GM12878 (cell line): ENCODE data around the gene ZNF581. TPM values are rescaled to one million over a fixed set of nuclear protein-coding genes. Genes with fewer than 3 reads are reported as not detected.

ENCODE experiments used
- CEBPZ ChIP-seq: fragments of 150-350 bp; IDR thresholded peaks from 2 replicates; pipeline ENCODE4 v1.6.1; 2016; ENCODE audit warnings: low read depth, low read length
- CREM ChIP-seq: IDR thresholded peaks from 2 replicates; pipeline ENCODE4 v1.6.1; 2014; ENCODE audit warnings: antibody characterized with exemption, low read depth
- EGR1 ChIP-seq, 2 experiments: IDR thresholded peaks; 1 replicate in 1 of 2; 2 replicates in 1 of 2; pipeline ENCODE4 v1.6.1; 2011 to 2012; ENCODE audit warnings: low read depth in 2 of 2, low read length in 2 of 2, borderline replicate concordance in 1 of 2, mild to moderate bottlenecking in 1 of 2, moderate library complexity in 1 of 2
- HCFC1 ChIP-seq: fragments of 150-350 bp; IDR thresholded peaks from 2 replicates; pipeline ENCODE4 v1.6.1; 2014; ENCODE audit warnings: low read length
- IKZF2 ChIP-seq, 2 experiments: fragments of 450-650 bp; IDR thresholded peaks; 2 replicates each; pipeline ENCODE4 v1.6.1; 2017; ENCODE audit warnings: mild to moderate bottlenecking in 2 of 2, moderate library complexity in 2 of 2
- LARP7 ChIP-seq: fragments of 450-650 bp; IDR thresholded peaks from 2 replicates; pipeline ENCODE4 v1.6.1; 2017; ENCODE audit warnings: mild to moderate bottlenecking
- SMAD5 ChIP-seq: IDR thresholded peaks from 2 replicates; pipeline ENCODE4 v1.6.1; 2016; ENCODE audit warnings: antibody characterized with exemption, low read depth
- TCF7 ChIP-seq: IDR thresholded peaks from 2 replicates; pipeline ENCODE4 v1.6.1; 2014; ENCODE audit warnings: antibody characterized with exemption, borderline replicate concordance
- ZNF207 ChIP-seq: fragments of 450-650 bp; IDR thresholded peaks from 2 replicates; pipeline ENCODE4 v1.6.1; 2014; ENCODE audit warnings: antibody characterized with exemption, mild to moderate bottlenecking, borderline replicate concordance
- ZNF687 ChIP-seq: fragments of 450-650 bp; IDR thresholded peaks from 2 replicates; pipeline ENCODE4 v1.6.1; 2017; ENCODE audit warnings: mild to moderate bottlenecking, moderate library complexity
- polyA plus RNA-seq, 11 experiments: library from polyadenylated mRNA; depleted of rRNA in 4 of 11; unstranded in 6 of 11; stranded (reverse) in 5 of 11; fragments of >200 nt; fragmentation: Nextera tagmentation in 4 of 11; fragmentation: Illumina TruSeq in 1 of 11; extraction: Ambion mirVana in 4 of 11; extraction: Trizol in 1 of 11; gene quantifications; 1 replicate in 1 of 11; 2 replicates in 10 of 11; pipeline versions ENCODE4 v1.2.1 to v1.2.3, GENCODE V29; 2011 to 2016; ENCODE audit warnings: inconsistent platforms in 2 of 11, missing spikeins in 2 of 11, low read depth in 1 of 11
- total RNA-seq, 4 experiments: library from RNA; depleted of rRNA in 3 of 4; stranded (reverse); fragments of >200 nt in 3 of 4; fragmentation: Illumina TruSeq in 1 of 4; extraction: Trizol in 1 of 4; gene quantifications; 2 replicates each; pipeline versions ENCODE4 v1.2.1 to v1.2.3, GENCODE V29; 2013 to 2021

ZNF581 gene
- total and polyA plus RNA-seq, 10 of the 15 experiments (the other 5 are each of a cell fraction or from before 2014, with no cell fraction given): 4.7 to 45.4 (median 22.2) TPM

- TF ChIP-seq CEBPZ (no peak), ZNF687 (0 out of 2 replicates have a peak, but pooled peaks have one; percentile 27), EGR1 (IDR thresholded peaks at IDR 0.05; ENCODE audit: borderline replicate concordance in 1 of 2, low read depth in 2 of 2, low read length in 2 of 2) (no peak), SMAD5 (no peak), ZNF207 (0 out of 2 replicates have a peak, but pooled peaks have one; percentile 12), LARP7 (no peak), HCFC1 (0 out of 2 replicates have a peak, but pooled peaks have one; percentile 1), IKZF2 (IDR thresholded peaks at IDR 0.05) (no peak), TCF7 (no peak), CREM (no peak)
These were observed 37.0 kb upstream of the ZNF581 start (continued) for GRCh38 chr19:55606471-55606787.
